ENCODE results near the gene SLC9A9.

SLC9A9 gene

GRCh38 chr3:143445118-143445517 is 403.1 kb downstream of the SLC9A9 start:
- no peaks in the 10 kb centered on the region for H3K9me3 ChIP-seq
- H3K4me3 ChIP-seq (ENCODE audit: low read depth, low read length), result no peak overlapping the region
- H3K36me3 ChIP-seq, result no peaks in the 10 kb centered on the region
- no peak for DNase-seq
- TF ChIP-seq CTCF (IDR thresholded peaks at IDR 0.05; ENCODE audit: low read depth, low read length), result no peak
- H3K27me3 ChIP-seq, result no peaks in the 10 kb centered on the region
- no peaks in the 10 kb centered on the region for H3K4me1 ChIP-seq

DNA sequence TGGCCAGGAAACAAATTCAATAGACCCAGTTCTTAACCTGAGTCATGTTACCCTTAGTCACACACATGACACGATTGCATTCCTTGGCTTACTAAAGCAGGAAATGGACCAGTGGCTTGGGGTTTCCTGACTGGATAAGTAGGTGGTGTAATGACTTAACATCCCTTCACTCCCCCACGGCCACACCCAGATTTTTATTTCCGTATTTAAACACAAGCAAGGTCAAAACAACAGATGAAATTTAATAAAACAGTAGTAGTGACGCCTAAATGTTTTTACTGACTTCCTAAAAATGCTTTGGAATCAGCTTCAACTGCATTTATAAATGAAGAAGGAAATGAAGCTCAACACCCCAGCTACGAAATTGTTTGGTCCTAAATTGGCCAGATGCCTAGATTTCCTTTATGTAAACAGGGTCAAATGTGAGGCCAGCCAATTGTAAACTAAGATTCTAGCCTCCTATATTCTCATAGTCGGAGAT is 404.4 kb downstream of the SLC9A9 start:
- Histone ChIP-seq H3K9me3 (no peaks in the 10 kb centered on the region), H3K36me3 (no peaks in the 10 kb centered on the region), H3K27me3 (no peaks in the 10 kb centered on the region), H3K4me1 (no peaks in the 10 kb centered on the region), H3K4me3 (ENCODE audit: low read depth, low read length) (no peak overlapping the region)
- DNase-seq, result no peak
- TF ChIP-seq CTCF (IDR thresholded peaks at IDR 0.05; ENCODE audit: low read depth, low read length), result no peak

DNA sequence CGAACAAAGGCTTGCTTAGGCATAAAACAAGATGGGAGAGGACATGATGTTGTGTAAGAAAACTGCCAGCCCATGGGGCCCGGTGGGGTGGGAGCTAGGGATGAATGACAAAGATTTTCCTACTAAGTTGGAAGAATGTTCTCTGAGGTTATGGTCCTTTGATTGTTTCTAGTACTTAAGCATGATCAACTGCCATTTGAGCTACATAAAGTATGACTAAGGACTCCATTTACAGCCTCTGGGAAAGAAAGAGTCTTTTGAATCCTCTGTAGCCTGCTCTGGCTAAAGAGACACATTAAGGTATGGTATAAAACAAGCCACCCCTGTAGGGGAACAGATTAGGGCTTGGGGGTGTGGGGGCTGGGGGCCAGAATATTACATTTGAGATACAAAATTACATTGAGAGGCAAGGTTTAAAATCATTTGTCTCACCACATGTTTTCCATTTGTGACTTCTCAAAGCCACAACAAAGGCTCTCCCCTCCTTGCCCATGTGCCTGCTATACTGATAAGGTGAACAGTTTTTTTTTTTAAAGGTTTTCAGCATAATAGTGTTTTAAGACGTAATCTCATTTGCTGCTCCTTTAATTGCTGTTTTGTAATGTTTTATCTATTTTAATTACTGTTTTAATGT is 405.3 kb downstream of the SLC9A9 start:
- no peak for DNase-seq
- no peak for TF ChIP-seq CTCF (IDR thresholded peaks at IDR 0.05; ENCODE audit: low read depth, low read length)
- H3K4me1 ChIP-seq, result no peaks in the 10 kb centered on the region

GRCh38 chr3:143441516-143442171 is 406.6 kb downstream of the SLC9A9 start:
- TF ChIP-seq CTCF (IDR thresholded peaks at IDR 0.05; ENCODE audit: low read depth, low read length), result no peak
- Histone ChIP-seq H3K4me3 (ENCODE audit: low read depth, low read length) (no peak overlapping the region), H3K4me1 (no peaks in the 10 kb centered on the region), H3K36me3 (no peaks in the 10 kb centered on the region), H3K27me3 (no peaks in the 10 kb centered on the region), H3K9me3 (no peaks in the 10 kb centered on the region)
- DNase-seq, result no peak

More for the DNA sequence above, 405.3 kb downstream of the SLC9A9 start:
- no peak overlapping the region for H3K4me3 ChIP-seq (ENCODE audit: low read depth, low read length)
- H3K9me3 ChIP-seq, result no peaks in the 10 kb centered on the region
- H3K36me3 ChIP-seq, result no peaks in the 10 kb centered on the region
- H3K27me3 ChIP-seq, result no peaks in the 10 kb centered on the region

- no peak for TF ChIP-seq CTCF (IDR thresholded peaks at IDR 0.05; ENCODE audit: low read depth, low read length)
These were observed 408.5 kb downstream of the SLC9A9 start for GRCh38 chr3:143439817-143440216.

GRCh38 chr3:143437405-143437804 is 410.9 kb downstream of the SLC9A9 start:
- no peak for DNase-seq
- TF ChIP-seq CTCF (IDR thresholded peaks at IDR 0.05; ENCODE audit: low read depth, low read length), result no peak
- H3K36me3 ChIP-seq, result no peaks in the 10 kb centered on the region
- no peaks in the 10 kb centered on the region for H3K9me3 ChIP-seq
- H3K4me1 ChIP-seq, result no peaks in the 10 kb centered on the region
- no peaks in the 10 kb centered on the region for H3K27me3 ChIP-seq
- H3K4me3 ChIP-seq (ENCODE audit: low read depth, low read length), result no peak overlapping the region

More at GRCh38 chr3:143439817-143440216, 408.5 kb downstream of the SLC9A9 start:
- no peaks in the 10 kb centered on the region for H3K4me1 ChIP-seq
- no peaks in the 10 kb centered on the region for H3K27me3 ChIP-seq
- DNase-seq, result no peak
- H3K36me3 ChIP-seq, result no peaks in the 10 kb centered on the region
- no peak overlapping the region for H3K4me3 ChIP-seq (ENCODE audit: low read depth, low read length)
- no peaks in the 10 kb centered on the region for H3K9me3 ChIP-seq

All from BE2C (cell line).